Memory B cell (primary cell): ENCODE results near the gene SNX25.
"Not testable (repeated sequence)": the region's sequence is repeated elsewhere in the genome, so short reads cannot be mapped to it uniquely, and the experiment has no call there.

Source experiments
- ATAC-seq: fragments of 150-1000 bp; cut with Tn5 transposase; 2 replicates; pipeline ENCODE4 v1.10.0; 2021; ENCODE audit warnings: low read depth, mild to moderate bottlenecking, moderate library complexity
- DNase-seq, 2 donors: peaks; one replicate each; pipeline ENCODE4 v3.0.0; 2022; ENCODE audit warnings: low spot score in 2 of 2
- H3K27ac Mint-ChIP-seq: one replicate; pipeline ENCODE4 v1.8.0; 2022; ENCODE audit warnings: mild to moderate bottlenecking, moderate library complexity, mixed read lengths
- H3K27me3 Mint-ChIP-seq: one replicate; pipeline ENCODE4 v1.8.0; 2022; ENCODE audit warnings: mixed read lengths
- H3K36me3 Mint-ChIP-seq: one replicate; pipeline ENCODE4 v1.8.0; 2022; ENCODE audit warnings: mild to moderate bottlenecking, mixed read lengths
- H3K4me1 Mint-ChIP-seq: one replicate; pipeline ENCODE4 v1.8.0; 2022; ENCODE audit warnings: mixed read lengths
- H3K4me3 Mint-ChIP-seq: one replicate; pipeline ENCODE4 v1.8.0; 2022; ENCODE audit warnings: mild to moderate bottlenecking, moderate library complexity, mixed read lengths
- H3K9me3 Mint-ChIP-seq: one replicate; pipeline ENCODE4 v1.8.0; 2022; ENCODE audit warnings: mixed read lengths

Gene SNX25

DNA sequence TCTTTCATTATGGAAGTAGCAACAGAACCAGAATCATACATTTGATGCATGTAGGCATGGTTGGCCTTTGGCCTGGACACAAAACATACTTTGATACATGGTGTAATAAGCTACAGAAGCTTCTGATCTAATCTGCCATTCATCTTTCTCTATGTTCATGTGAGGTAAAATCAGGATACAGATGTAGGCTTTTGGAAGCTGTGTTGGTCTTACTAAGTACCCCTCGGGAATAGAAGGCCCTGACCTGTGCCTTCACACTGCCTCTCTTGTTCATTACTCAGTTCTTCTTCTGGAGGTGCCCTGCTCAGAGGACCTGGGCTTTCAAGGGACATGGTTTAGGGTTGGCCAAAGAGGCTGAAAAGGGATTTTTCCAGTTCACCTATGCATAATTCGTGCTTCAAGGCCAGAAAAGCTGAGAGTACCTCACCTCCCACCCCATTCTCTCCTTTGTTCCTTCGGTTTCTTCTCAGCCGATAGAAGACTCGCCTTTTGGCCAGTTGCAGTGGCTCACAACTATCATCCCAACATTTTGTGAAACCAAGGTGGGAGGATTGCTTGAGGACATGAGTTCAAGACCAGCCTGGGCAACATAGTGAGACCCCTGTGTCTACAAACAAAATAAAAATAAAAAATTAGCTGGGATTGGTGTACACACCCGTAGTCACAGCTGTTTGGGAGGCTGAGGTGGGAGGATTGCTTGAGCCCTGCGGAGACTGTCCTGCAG lies 25.9 kb downstream of the SNX25 start:
- Mint-ChIP-seq H3K4me1 (peaks cover 26% of the 10 kb centered on the region), H3K9me3 (no peaks in the 10 kb centered on the region), H3K36me3 (peaks cover 2% of the 10 kb centered on the region), H3K27ac (peak overlapping the region; percentile 62), H3K27me3 (no peaks in the 10 kb centered on the region), H3K4me3 (no peak overlapping the region)
- no peak for DNase-seq
- no peak for ATAC-seq

- Mint-ChIP-seq H3K9me3 (no peaks in the 10 kb centered on the region), H3K4me3 (no peak overlapping the region), H3K27me3 (no peaks in the 10 kb centered on the region), H3K36me3 (peaks cover 2% of the 10 kb centered on the region), H3K4me1 (peaks cover 26% of the 10 kb centered on the region), H3K27ac (peak overlapping the region; percentile 35)
- no peak for ATAC-seq
- no peak for DNase-seq
Measured at GRCh38 chr4:185235843-185236503, 26.6 kb downstream of the SNX25 start.

DNA sequence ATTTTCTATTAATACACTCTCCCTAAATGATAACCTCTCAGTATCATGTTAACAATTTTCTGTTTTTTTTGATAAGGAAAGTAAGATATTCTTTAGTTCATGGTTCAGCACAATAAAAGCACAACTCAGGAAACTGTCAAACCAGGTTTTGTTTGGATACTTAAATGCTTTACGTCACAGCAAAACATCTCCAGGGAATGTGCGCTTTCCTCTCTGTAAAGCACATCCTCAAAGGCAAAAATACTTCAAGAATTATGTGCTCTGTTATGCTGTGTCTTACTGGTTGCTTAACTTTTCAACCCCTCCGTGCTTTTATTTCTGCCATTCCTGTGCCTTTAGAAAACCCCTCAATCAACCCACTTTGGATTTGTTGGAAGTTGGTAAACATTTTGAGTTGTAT lies 27.8 kb downstream of the SNX25 start:
- H3K27me3 Mint-ChIP-seq: no peaks in the 10 kb centered on the region
- no peaks in the 10 kb centered on the region for H3K36me3 Mint-ChIP-seq
- H3K9me3 Mint-ChIP-seq: no peaks in the 10 kb centered on the region
- DNase-seq (no peak), ATAC-seq (no peak)
- no peak overlapping the region for H3K27ac Mint-ChIP-seq
- H3K4me1 Mint-ChIP-seq: peaks cover 23% of the 10 kb centered on the region
- H3K4me3 Mint-ChIP-seq: no peak overlapping the region

DNA sequence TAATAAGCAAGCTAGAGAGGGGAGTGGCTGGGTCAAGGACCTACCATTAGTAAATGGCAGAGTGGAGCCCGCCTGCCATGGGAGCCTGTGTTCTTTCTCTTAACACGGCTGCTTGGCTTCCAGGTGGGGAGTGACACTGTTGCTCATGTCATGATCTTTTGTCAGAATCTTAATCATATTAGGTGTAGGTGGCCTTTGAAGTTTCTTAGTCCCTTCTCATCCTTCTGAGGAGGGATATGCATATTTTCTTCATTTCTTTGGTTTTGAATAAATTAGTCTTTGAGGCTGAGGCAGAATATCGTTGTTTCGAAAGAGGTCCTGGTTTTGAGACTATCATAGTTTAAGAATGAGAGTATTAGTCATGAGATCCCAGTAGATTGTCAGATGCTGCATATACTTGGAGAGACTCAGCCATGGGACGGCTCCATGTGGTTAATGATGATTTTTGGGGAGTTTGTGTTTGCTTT lies 28.9 kb downstream of the SNX25 start:
- DNase-seq (no peak), ATAC-seq (no peak)
- Mint-ChIP-seq H3K9me3 (no peaks in the 10 kb centered on the region), H3K27me3 (no peaks in the 10 kb centered on the region), H3K4me3 (no peak overlapping the region), H3K4me1 (peaks cover 21% of the 10 kb centered on the region), H3K36me3 (no peaks in the 10 kb centered on the region), H3K27ac (no peak overlapping the region)

- no peak overlapping the region for H3K4me3 Mint-ChIP-seq
- ATAC-seq: no peak
- H3K9me3 Mint-ChIP-seq: no peaks in the 10 kb centered on the region
- no peak overlapping the region for H3K27ac Mint-ChIP-seq
- H3K4me1 Mint-ChIP-seq: peaks cover 24% of the 10 kb centered on the region
- no peak for DNase-seq
- no peaks in the 10 kb centered on the region for H3K36me3 Mint-ChIP-seq
- H3K27me3 Mint-ChIP-seq: no peaks in the 10 kb centered on the region
Measured at GRCh38 chr4:185238750-185239149, 29.4 kb downstream of the SNX25 start.

- H3K27ac Mint-ChIP-seq, H3K4me3 Mint-ChIP-seq, H3K27me3 Mint-ChIP-seq: not testable (repeated sequence)
Measured at GRCh38 chr4:185240486-185240885, 31.1 kb downstream of the SNX25 start.

DNA sequence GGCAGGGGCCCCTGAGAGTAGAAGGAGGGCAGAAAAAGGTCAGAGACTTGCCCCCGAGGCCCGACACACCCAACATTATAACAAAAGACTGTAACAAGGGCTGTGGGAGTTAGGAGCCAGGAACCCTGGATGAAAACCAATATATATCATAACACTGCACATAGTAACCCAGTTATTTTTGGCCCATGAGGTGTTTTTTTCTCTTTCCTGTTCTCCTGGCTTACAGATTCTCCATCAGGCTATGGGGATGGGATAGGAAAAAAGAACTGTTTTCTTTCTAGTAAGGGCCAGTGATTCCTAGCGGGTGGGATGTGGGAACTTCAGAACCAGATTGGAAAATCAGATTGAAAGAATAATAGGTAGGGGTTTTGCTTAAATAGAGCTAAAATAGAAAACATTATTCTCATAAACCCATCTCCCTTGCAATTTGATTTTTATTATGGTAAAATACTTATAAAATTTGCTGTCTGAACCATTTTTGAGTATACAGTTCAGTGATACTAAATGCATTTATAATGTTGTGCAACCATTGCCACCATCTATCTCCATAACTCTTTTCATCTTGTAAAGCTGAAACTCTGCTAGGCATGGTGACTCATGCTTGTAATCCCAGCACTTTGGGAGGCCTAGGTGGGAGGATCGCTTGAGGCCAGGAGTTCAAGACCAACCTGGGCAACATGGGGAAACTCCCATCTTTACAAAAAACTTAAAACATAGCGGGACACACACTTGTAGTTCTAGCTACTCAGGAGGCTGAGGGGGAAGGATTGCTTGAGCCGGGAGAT lies 33.5 kb downstream of the SNX25 start:
- no peak for ATAC-seq
- Mint-ChIP-seq H3K4me3 (no peak overlapping the region), H3K36me3 (peaks cover 2% of the 10 kb centered on the region), H3K27ac (peak overlapping the region; percentile 0), H3K9me3 (no peaks in the 10 kb centered on the region), H3K4me1 (peaks cover 26% of the 10 kb centered on the region), H3K27me3 (no peaks in the 10 kb centered on the region)
- DNase-seq: no peak

More at GRCh38 chr4:185240486-185240885, 31.1 kb downstream of the SNX25 start:
- DNase-seq, H3K36me3 Mint-ChIP-seq, ATAC-seq, H3K9me3 Mint-ChIP-seq: not testable (repeated sequence)
- peaks cover 17% of the 10 kb centered on the region for H3K4me1 Mint-ChIP-seq

- peaks cover 23% of the 10 kb centered on the region for H3K4me1 Mint-ChIP-seq
- no peaks in the 10 kb centered on the region for H3K9me3 Mint-ChIP-seq
- peak overlapping the region; percentile 0 for H3K27ac Mint-ChIP-seq
- peaks cover 5% of the 10 kb centered on the region for H3K36me3 Mint-ChIP-seq
- DNase-seq: no peak
- ATAC-seq: no peak
- no peak overlapping the region for H3K4me3 Mint-ChIP-seq
- H3K27me3 Mint-ChIP-seq: no peaks in the 10 kb centered on the region
Measured at GRCh38 chr4:185243879-185244278, 34.5 kb downstream of the SNX25 start.

GRCh38 chr4:185244763-185245162 lies 35.4 kb downstream of the SNX25 start:
- Mint-ChIP-seq H3K27me3 (no peaks in the 10 kb centered on the region), H3K9me3 (no peaks in the 10 kb centered on the region), H3K4me3 (no peak overlapping the region), H3K4me1 (peaks cover 24% of the 10 kb centered on the region), H3K36me3 (peaks cover 5% of the 10 kb centered on the region), H3K27ac (no peak overlapping the region)
- DNase-seq (no peak), ATAC-seq (no peak)

DNA sequence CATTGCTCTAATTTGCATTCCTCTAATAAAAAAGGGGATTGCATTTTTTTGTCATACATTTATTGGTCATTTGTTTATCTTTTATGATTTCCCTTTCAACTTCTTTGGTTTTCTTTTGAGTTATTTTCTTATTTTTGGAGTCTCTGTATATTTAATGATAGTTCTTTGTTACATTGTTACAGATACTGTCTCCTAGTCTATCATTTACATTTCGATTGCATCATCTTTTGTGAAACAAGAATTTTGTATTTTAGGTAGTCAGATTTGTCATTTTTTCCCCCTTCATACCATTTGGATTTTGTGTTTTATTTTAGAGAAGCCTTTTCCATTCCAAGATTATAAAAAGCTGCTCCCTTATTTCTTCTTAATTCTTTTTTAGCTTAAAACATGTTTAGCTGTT lies 37.1 kb downstream of the SNX25 start:
- Mint-ChIP-seq H3K27ac (peak overlapping the region; percentile 74), H3K36me3 (peaks cover 8% of the 10 kb centered on the region), H3K9me3 (no peaks in the 10 kb centered on the region), H3K4me3 (no peak overlapping the region), H3K4me1 (peaks cover 33% of the 10 kb centered on the region), H3K27me3 (no peaks in the 10 kb centered on the region)
- DNase-seq (no peak), ATAC-seq (no peak)

DNA sequence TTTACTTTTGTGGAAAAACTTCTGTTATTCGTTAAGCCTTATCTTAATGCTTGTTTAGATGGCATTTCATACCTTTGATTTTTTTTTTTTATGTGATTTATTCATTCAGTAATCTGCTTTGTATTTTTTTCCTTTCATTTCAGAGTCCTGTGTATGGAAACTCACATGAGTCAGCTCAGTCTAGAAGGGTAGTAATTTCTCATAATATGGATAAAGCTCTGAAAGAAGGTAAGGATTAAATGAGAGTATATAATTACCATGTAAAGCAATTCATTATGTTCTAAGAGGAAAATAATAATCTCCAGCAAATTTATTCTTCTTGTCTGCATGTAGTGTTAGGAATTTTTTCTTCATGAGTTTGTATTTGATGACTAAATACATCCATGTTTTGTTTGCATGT lies 37.8 kb downstream of the SNX25 start:
- H3K36me3 Mint-ChIP-seq: peaks cover 8% of the 10 kb centered on the region
- peaks cover 34% of the 10 kb centered on the region for H3K4me1 Mint-ChIP-seq
- DNase-seq (no peak), ATAC-seq (no peak)
- no peaks in the 10 kb centered on the region for H3K9me3 Mint-ChIP-seq
- peak overlapping the region; percentile 74 for H3K27ac Mint-ChIP-seq
- H3K4me3 Mint-ChIP-seq: no peak overlapping the region
- no peaks in the 10 kb centered on the region for H3K27me3 Mint-ChIP-seq

GRCh38 chr4:185248393-185249039 lies 39.1 kb downstream of the SNX25 start:
- ATAC-seq (no peak), DNase-seq (no peak)
- Mint-ChIP-seq H3K27me3 (no peaks in the 10 kb centered on the region), H3K27ac (peak overlapping the region; percentile 8), H3K4me1 (peaks cover 29% of the 10 kb centered on the region), H3K36me3 (peaks cover 9% of the 10 kb centered on the region), H3K9me3 (no peaks in the 10 kb centered on the region), H3K4me3 (no peak overlapping the region)

DNA sequence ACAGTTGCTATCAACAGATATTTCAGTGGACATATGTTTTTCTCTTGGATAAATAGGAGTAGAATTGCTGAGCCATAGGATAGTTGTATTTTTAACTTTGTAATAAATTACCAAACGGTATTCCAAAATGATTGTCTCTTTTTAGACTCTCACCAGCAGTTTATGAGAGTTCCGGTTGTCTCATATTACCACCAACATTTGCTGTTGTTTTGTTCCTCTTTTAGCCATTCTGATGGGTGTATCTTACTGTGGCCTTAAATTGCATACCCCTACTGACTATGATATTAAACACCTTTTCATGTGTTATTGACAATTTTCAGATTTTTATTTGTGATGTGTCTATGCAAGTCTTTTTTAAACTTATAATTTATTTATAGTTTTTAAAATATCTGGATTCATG lies 39.7 kb downstream of the SNX25 start:
- peak overlapping the region; percentile 8 for H3K27ac Mint-ChIP-seq
- H3K36me3 Mint-ChIP-seq: peaks cover 9% of the 10 kb centered on the region
- no peak overlapping the region for H3K4me3 Mint-ChIP-seq
- DNase-seq (no peak), ATAC-seq (peak; percentile 61)
- H3K4me1 Mint-ChIP-seq: peaks cover 29% of the 10 kb centered on the region
- H3K27me3 Mint-ChIP-seq: no peaks in the 10 kb centered on the region
- no peaks in the 10 kb centered on the region for H3K9me3 Mint-ChIP-seq

GRCh38 chr4:185254434-185254833 lies 45.0 kb downstream of the SNX25 start:
- Mint-ChIP-seq H3K4me1 (peaks cover 42% of the 10 kb centered on the region), H3K4me3 (no peak overlapping the region), H3K27me3 (no peaks in the 10 kb centered on the region), H3K36me3 (peaks cover 4% of the 10 kb centered on the region), H3K27ac (peak overlapping the region; percentile 42), H3K9me3 (no peaks in the 10 kb centered on the region)
- DNase-seq (no peak), ATAC-seq (no peak)
